Caco-2 (cell line): ENCODE results near the gene LIMA1. TPM values are rescaled to one million over a fixed set of nuclear protein-coding genes. Genes with fewer than 3 reads are reported as not detected.

Source experiments
- BruUV-seq: library from RNA; stranded (reverse); fragments of 400-500 nt; replicated peaks from 2 replicates; lab custom pipeline; 2021; lab: Mats Ljungman, UMichigan
- CTCF ChIA-PET: fragments of 300-600 bp; sonication (Branson Sonifier 250); formaldehyde crosslinking; loops from one replicate; lab custom pipeline; 2022; ENCODE audit warnings: antibody characterized with exemption; lab: Charles Lee
- POLR2A ChIA-PET: fragments of 300-600 bp; sonication (Branson Sonifier 250); formaldehyde crosslinking; loops from one replicate; lab custom pipeline; 2022; ENCODE audit warnings: antibody characterized with exemption; lab: Charles Lee
- DNase-seq, 2 experiments: peaks; one replicate each; pipeline versions ENCODE4 v3.0.0 to v3.0.0-alpha.2; 2020 to 2022
- H3K27me3 ChIP-seq: replicated peaks from 2 replicates; pipeline ENCODE4 v1.6.0; 2011; ENCODE audit warnings: low read length; ENCODE audit not compliant: control insufficient read depth, insufficient read depth
- H3K36me3 ChIP-seq: 2 replicates; pipeline ENCODE4 v1.5.1; 2011; ENCODE audit warnings: low read length; ENCODE audit not compliant: control insufficient read depth, insufficient read depth
- H3K4me1 ChIP-seq: fragments of 250-450 bp; sonication (Bioruptor Pico); 2 replicates; pipeline ENCODE4 v1.5.1; 2020; ENCODE audit warnings: mild to moderate bottlenecking
- H3K4me3 ChIP-seq: 2 replicates; pipeline ENCODE4 v1.5.1; 2011; ENCODE audit warnings: low read depth, mild to moderate bottlenecking, control low read depth, low read length
- H3K9me3 ChIP-seq: fragments of 250-450 bp; sonication (Bioruptor Pico); 2 replicates; pipeline ENCODE4 v1.5.1; 2020; ENCODE audit warnings: mild to moderate bottlenecking, moderate library complexity
- H3K27ac Mint-ChIP-seq: one replicate; pipeline ENCODE4 v1.8.0; 2022; ENCODE audit warnings: mixed read lengths; ENCODE audit not compliant: unreplicated experiment
- H3K27me3 Mint-ChIP-seq: one replicate; pipeline ENCODE4 v1.8.0; 2022; ENCODE audit warnings: mixed read lengths; ENCODE audit not compliant: insufficient read depth, unreplicated experiment
- H3K36me3 Mint-ChIP-seq: one replicate; pipeline ENCODE4 v1.8.0; 2022; ENCODE audit warnings: mild to moderate bottlenecking, mixed read lengths; ENCODE audit not compliant: insufficient read depth, unreplicated experiment
- H3K4me1 Mint-ChIP-seq: one replicate; pipeline ENCODE4 v1.8.0; 2022; ENCODE audit warnings: low read depth, mixed read lengths; ENCODE audit not compliant: unreplicated experiment
- H3K4me3 Mint-ChIP-seq: one replicate; pipeline ENCODE4 v1.8.0; 2022; ENCODE audit warnings: mild to moderate bottlenecking, moderate library complexity, mixed read lengths; ENCODE audit not compliant: unreplicated experiment
- H3K9me3 Mint-ChIP-seq: one replicate; pipeline ENCODE4 v1.8.0; 2022; ENCODE audit warnings: mixed read lengths; ENCODE audit not compliant: unreplicated experiment
- intact Hi-C: fragments of 100-400 bp; cut with micrococcal nuclease; formaldehyde crosslinking; loops from one replicate; pipeline ENCODE4 v1.10.0; 2022; ENCODE audit not compliant: unreplicated experiment
- total RNA-seq: library from RNA; stranded (reverse); gene quantifications from 2 replicates; pipeline ENCODE4 v1.2.3, GENCODE V29; 2022
- TF ChIP-seq, protein P1 (sequence below), 2 experiments: fragments of 200-600 bp in 1 of 2; IDR thresholded peaks; 1 replicate in 1 of 2; 2 replicates in 1 of 2; pipeline versions ENCODE4 v1.5.1 to v1.8.0; 2011 to 2022; ENCODE audit warnings: antibody characterized with exemption in 1 of 2, control low read depth in 1 of 2, inconsistent platforms in 1 of 2, low read depth in 1 of 2, low read length in 1 of 2, mild to moderate bottlenecking in 1 of 2, moderate library complexity in 1 of 2; ENCODE audit not compliant: insufficient read depth in 1 of 2, severe bottlenecking in 1 of 2, unreplicated experiment in 1 of 2

The LIMA1 gene
- total RNA-seq, 1 experiment from 2014 or later = 50.3 TPM

DNA sequence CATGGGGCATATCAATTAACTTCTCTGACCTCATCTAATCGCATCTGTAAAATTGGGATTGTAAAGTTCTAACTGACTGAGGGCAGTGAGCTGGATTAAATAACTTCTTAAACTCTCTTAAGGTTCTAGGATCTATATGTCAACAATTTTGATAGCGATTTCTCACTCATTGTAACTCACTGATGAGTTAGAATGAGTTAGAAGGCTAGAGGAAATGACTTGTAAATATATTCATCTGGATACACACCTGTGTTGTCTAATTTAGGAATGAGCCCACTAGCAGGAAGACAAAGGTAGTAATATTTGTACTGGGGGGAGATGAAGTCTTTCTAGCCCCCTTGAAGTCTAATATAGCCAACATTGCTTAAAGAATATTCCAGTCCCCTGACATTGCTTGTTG lies 69.9 kb downstream of the LIMA1 start:
- no peak for DNase-seq
- TF ChIP-seq, protein P1, sequence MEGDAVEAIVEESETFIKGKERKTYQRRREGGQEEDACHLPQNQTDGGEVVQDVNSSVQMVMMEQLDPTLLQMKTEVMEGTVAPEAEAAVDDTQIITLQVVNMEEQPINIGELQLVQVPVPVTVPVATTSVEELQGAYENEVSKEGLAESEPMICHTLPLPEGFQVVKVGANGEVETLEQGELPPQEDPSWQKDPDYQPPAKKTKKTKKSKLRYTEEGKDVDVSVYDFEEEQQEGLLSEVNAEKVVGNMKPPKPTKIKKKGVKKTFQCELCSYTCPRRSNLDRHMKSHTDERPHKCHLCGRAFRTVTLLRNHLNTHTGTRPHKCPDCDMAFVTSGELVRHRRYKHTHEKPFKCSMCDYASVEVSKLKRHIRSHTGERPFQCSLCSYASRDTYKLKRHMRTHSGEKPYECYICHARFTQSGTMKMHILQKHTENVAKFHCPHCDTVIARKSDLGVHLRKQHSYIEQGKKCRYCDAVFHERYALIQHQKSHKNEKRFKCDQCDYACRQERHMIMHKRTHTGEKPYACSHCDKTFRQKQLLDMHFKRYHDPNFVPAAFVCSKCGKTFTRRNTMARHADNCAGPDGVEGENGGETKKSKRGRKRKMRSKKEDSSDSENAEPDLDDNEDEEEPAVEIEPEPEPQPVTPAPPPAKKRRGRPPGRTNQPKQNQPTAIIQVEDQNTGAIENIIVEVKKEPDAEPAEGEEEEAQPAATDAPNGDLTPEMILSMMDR (IDR thresholded peaks at IDR 0.05; ENCODE audit: insufficient read depth in 1 of 2, low read depth in 1 of 2, low read length in 1 of 2, severe bottlenecking in 1 of 2, unreplicated experiment in 1 of 2) = no peak
- Mint-ChIP-seq H3K36me3 (peaks cover 32% of the 10 kb centered on the region), H3K27ac (no peak overlapping the region), H3K9me3 (no peaks in the 10 kb centered on the region), H3K27me3 (no peaks in the 10 kb centered on the region), H3K4me3 (no peak overlapping the region), H3K4me1 (peaks cover 7% of the 10 kb centered on the region)
- H3K9me3 ChIP-seq = no peaks in the 10 kb centered on the region
- H3K4me1 ChIP-seq = peaks cover 8% of the 10 kb centered on the region
- POLR2A ChIA-PET = no interaction called here
- H3K27me3 ChIP-seq = no peaks in the 10 kb centered on the region
- no peaks in the 10 kb centered on the region for H3K36me3 ChIP-seq
- H3K4me3 ChIP-seq = no peak overlapping the region
- intact Hi-C loops = no loop called here
- BruUV-seq = no TSS peak
- CTCF ChIA-PET = no interaction called here

DNA sequence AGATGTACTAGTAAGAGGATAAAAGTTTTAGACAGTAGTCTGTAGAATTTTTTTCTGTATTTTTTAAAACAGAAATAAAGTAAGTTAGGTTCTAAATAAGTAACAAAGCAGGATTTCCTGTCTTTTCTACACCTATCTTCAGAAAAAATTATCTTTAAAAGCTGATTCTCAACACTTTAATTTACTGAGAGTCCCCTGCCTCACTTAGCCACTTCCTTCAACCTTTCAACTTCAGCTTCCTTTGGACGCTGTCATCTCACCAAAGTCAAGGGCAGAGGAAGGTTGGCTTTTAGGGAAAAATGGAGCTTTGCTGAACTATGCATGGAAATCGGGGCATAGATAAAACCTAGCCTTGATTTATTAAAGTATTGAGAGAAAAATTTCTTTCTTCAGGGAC lies 71.3 kb downstream of the LIMA1 start:
- peak overlapping the region; percentile 25 for H3K27ac Mint-ChIP-seq
- Histone ChIP-seq H3K4me3 (no peak overlapping the region), H3K9me3 (no peaks in the 10 kb centered on the region), H3K36me3 (no peaks in the 10 kb centered on the region), H3K4me1 (peaks cover 8% of the 10 kb centered on the region), H3K27me3 (no peaks in the 10 kb centered on the region)
- no peaks in the 10 kb centered on the region for H3K27me3 Mint-ChIP-seq
- no peak for DNase-seq
- peaks cover 7% of the 10 kb centered on the region for H3K4me1 Mint-ChIP-seq
- ChIA-PET CTCF (no interaction called here), POLR2A (no interaction called here)
- no TSS peak for BruUV-seq
- TF ChIP-seq, protein P1 (IDR thresholded peaks at IDR 0.05; ENCODE audit: insufficient read depth in 1 of 2, low read depth in 1 of 2, low read length in 1 of 2, severe bottlenecking in 1 of 2, unreplicated experiment in 1 of 2) = no peak
- no peaks in the 10 kb centered on the region for H3K9me3 Mint-ChIP-seq
- H3K36me3 Mint-ChIP-seq = peaks cover 19% of the 10 kb centered on the region
- no peak overlapping the region for H3K4me3 Mint-ChIP-seq
- intact Hi-C loops = no loop called here

- ChIA-PET CTCF (interaction anchor here (1.0 kb wide), 1 partner anchor 126 kb away, joined by 6 read pairs; the partner anchor contains the start of gene SMARCD1), POLR2A (no interaction called here)
- Histone ChIP-seq H3K36me3 (no peaks in the 10 kb centered on the region), H3K27me3 (no peaks in the 10 kb centered on the region), H3K9me3 (no peaks in the 10 kb centered on the region), H3K4me3 (no peak overlapping the region), H3K4me1 (peaks cover 8% of the 10 kb centered on the region)
- Mint-ChIP-seq H3K4me1 (peaks cover 7% of the 10 kb centered on the region), H3K36me3 (peaks cover 17% of the 10 kb centered on the region), H3K27me3 (no peaks in the 10 kb centered on the region), H3K9me3 (no peaks in the 10 kb centered on the region), H3K4me3 (no peak overlapping the region), H3K27ac (peak overlapping the region; percentile 25)
- no peak for DNase-seq
- TF ChIP-seq, protein P1 (IDR thresholded peaks at IDR 0.05; ENCODE audit: insufficient read depth in 1 of 2, low read depth in 1 of 2, low read length in 1 of 2, severe bottlenecking in 1 of 2, unreplicated experiment in 1 of 2) = no peak
- no TSS peak for BruUV-seq
- intact Hi-C loops = no loop called here
Observed at GRCh38 chr12:50211392-50212070, 71.8 kb downstream of the LIMA1 start.
